GM12872 (cell line): ENCODE data around the gene LRMDA.

ENCODE experiments used
- CTCF ChIP-seq: IDR thresholded peaks from 3 replicates; pipeline ENCODE4 v1.5.1; 2011; ENCODE audit warnings: low read depth, mild to moderate bottlenecking, low read length, moderate library complexity; ENCODE audit not compliant: insufficient read depth

LRMDA gene

GRCh38 chr10:76540786-76541185 lies 1109.4 kb downstream of the LRMDA start:
- no peak for TF ChIP-seq CTCF

DNA sequence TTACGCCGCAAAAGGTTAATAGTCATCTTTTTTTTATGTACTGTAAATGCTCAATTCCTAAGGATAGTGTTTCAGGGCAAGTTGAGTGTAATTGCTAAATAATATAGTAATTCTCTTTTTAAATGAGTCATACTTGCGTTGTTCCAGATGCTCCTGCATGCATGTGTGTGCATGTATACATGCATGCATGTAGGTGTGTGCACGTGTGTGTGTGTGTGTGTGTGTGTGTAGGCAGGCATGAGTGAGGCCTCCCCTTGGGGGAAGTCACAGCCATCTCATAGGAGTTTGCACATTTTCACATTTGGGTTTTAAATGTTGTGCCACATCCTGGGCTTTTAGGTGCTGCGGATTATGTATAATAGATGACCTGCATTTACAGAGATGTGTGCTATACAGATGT lies 1110.4 kb downstream of the LRMDA start:
- no peak for TF ChIP-seq CTCF

DNA sequence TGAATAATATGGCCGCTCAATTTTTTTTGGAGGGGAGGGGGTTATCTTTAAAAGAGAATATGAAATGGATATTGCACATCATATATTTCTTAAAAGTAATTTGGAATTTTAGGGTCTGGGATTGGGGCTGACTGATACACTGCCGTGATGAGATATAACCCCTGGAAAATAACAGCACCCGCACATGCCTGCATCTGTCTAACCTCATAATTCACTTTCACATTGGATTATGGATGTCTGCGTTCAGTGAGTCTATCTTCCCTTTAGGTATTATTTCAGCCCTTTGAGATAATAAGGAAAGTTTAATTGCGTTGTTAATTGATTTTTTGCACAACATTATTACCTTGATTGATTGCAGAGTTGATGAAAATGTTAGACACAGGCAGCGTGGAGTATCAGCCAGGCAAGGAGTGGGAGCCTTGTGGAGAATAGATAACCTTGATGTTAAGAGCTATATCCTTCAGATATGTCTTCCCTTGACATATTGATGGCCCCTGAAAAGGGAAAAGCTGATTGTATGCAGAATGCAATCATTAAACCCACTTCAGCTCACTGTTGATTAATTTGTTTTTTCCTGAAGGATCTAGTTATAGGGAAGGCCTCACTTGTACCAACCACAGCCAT lies 1111.0 kb downstream of the LRMDA start:
- TF ChIP-seq CTCF, result no peak

- TF ChIP-seq CTCF, result no peak
Observed at GRCh38 chr10:76543655-76544054, 1112.2 kb downstream of the LRMDA start.

DNA sequence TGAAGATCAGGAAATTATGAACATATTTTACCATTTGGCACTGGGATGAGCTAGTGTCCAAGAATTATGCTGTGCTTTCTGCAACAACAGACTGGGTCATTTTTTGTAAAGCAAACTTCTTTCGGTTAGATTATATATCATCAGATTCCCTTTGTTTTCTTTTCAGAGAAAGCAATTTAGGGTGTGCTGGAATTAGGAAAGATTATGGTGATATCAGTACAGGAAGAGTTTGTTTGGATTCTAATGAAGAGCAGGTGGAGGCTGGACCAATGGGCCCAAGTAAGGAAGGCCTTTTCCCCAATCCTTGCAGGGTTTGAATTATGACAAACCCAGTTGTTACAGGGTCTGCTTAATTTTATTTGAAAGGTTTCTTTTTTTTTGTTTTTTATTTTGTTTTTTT lies 1113.4 kb downstream of the LRMDA start:
- no peak for TF ChIP-seq CTCF

DNA sequence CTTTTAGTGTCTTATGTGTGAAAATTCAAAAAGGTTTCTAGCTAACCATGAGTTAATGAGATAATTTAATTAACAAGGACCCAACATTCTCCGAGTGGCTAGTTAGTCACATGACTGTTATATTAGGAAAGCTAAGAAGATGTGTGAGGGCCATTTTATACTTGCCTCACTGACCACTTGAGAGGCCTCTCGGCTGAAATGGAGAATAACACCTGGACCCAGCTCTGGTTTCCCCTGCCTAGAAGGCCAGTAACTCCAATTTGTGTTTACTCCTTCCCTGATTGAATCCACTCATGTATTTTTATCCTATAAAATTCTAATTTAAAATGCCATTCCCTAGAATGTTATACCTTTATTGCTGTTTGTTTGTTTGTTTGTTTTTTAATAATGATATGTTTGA lies 1115.0 kb downstream of the LRMDA start:
- TF ChIP-seq CTCF, result no peak

- peak; percentile 72 for TF ChIP-seq CTCF
Observed at GRCh38 chr10:76547352-76547972, 1116.0 kb downstream of the LRMDA start.
